Esophagus (tissue), 2 donors: ENCODE data around the gene ACOT2. TPM values are rescaled to one million over a fixed set of nuclear protein-coding genes. Genes with fewer than 3 reads are reported as not detected.
A peak's percentile ranks its signal among the peaks of the same experiment; 100 is the strongest.
"Not testable (repeated sequence)": the region's sequence is repeated elsewhere in the genome, so short reads cannot be mapped to it uniquely, and the experiment has no call there.

Experiments
- H3K27ac ChIP-seq, 2 donors: one replicate each; pipeline ENCODE4 v1.5.1; 2013; ENCODE audit warnings: low read depth in 2 of 2, mild to moderate bottlenecking in 2 of 2, inconsistent platforms in 1 of 2, low read length in 1 of 2, moderate library complexity in 1 of 2
- H3K27me3 ChIP-seq, 2 donors: one replicate each; pipeline ENCODE4 v1.6.1; 2013; ENCODE audit warnings: low read length in 2 of 2, control low read depth in 1 of 2, mild to moderate bottlenecking in 1 of 2; ENCODE audit not compliant: insufficient read depth in 2 of 2, control insufficient read depth in 1 of 2
- H3K36me3 ChIP-seq, 2 donors: one replicate each; pipeline ENCODE4 v1.6.1; 2013; ENCODE audit warnings: low read length in 1 of 2; ENCODE audit not compliant: control insufficient read depth in 2 of 2, insufficient read depth in 2 of 2
- H3K4me1 ChIP-seq, 2 donors: one replicate each; pipeline ENCODE4 v1.6.1; 2013; ENCODE audit warnings: low read length in 1 of 2; ENCODE audit not compliant: control insufficient read depth in 2 of 2, insufficient read depth in 2 of 2
- H3K4me3 ChIP-seq, 2 donors: one replicate each; pipeline ENCODE4 v1.5.1; 2013; ENCODE audit warnings: low read length in 2 of 2, mild to moderate bottlenecking in 2 of 2, low read depth in 1 of 2, moderate library complexity in 1 of 2
- H3K9me3 ChIP-seq, 2 donors: one replicate each; pipeline ENCODE4 v1.6.1; 2013; ENCODE audit warnings: mild to moderate bottlenecking in 2 of 2, low read depth in 1 of 2, low read length in 1 of 2, moderate library complexity in 1 of 2; ENCODE audit not compliant: control insufficient read depth in 2 of 2, insufficient read depth in 1 of 2
- WGBS, 2 donors: extraction: QIAGEN DNeasy Blood & Tissue Kit; methylation state at CpG; one replicate each; pipeline ENCODE4 v1.1.7; 2013; 5-methylcytosine and 5-hydroxymethylcytosine counted together
- polyA plus RNA-seq, 2 donors: library from polyadenylated mRNA; stranded (reverse); fragments of 200-250 nt; gene quantifications; one replicate each; pipeline ENCODE4 v1.2.3, GENCODE V29; 2013
- donor health status: healthy with polysubstance abuse.
- donor health status: Bipolar disorder and iron deficiency.

ACOT2 gene
- polyA plus RNA-seq, result 10 to 100 TPM in 1 of 2 donors, 1 to 10 TPM in 1; 9.7 to 19.1 TPM

DNA sequence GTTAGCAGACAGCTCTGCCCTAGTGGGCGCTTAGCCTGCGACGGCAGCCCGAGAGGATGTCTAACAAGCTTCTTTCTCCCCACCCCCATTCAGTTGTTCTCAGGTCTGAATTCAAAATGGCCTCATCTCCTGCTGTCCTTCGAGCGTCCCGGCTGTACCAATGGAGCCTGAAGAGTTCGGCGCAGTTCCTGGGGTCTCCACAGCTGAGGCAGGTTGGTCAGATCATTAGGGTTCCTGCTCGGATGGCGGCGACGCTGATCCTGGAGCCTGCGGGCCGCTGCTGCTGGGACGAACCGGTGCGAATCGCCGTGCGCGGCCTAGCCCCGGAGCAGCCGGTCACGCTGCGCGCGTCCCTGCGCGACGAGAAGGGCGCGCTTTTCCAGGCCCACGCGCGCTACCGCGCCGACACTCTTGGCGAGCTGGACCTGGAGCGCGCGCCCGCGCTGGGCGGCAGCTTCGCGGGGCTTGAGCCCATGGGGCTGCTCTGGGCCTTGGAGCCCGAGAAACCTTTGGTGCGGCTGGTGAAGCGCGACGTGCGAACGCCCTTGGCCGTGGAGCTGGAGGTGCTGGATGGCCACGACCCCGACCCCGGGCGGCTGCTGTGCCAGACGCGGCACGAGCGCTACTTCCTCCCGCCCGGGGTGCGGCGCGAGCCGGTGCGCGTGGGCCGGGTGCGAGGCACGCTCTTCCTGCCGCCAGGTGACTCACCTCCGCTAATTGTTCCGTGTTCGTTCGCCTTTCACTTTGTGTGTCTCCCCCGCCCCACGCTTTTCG is at the start of gene ACOT2:
ACOT2 (plus strand) TSS at position 29 of the 774 bp plus-strand sequence; CDS start at position 57, 28 bp downstream.
- H3K4me3 ChIP-seq, result peak within 1 kb of the TSS; percentile 55 to 70
- not testable (repeated sequence) for H3K27me3 ChIP-seq, H3K36me3 ChIP-seq, H3K9me3 ChIP-seq, H3K4me1 ChIP-seq
- 1% methylated on average over 57 to 83 of the region's 83 CpGs for WGBS, 2 donors
- peak within 1 kb of the TSS; percentile 88 to 90 for H3K27ac ChIP-seq

GRCh38 chr14:73521229-73521628 is 47.8 kb upstream of the ACOT2 start:
- H3K9me3 ChIP-seq, result no peaks in the 10 kb centered on the region
- H3K4me3 ChIP-seq, result no peak overlapping the region
- no peak overlapping the region for H3K27ac ChIP-seq
- H3K27me3 ChIP-seq, result no peaks in the 10 kb centered on the region
- no peaks in the 10 kb centered on the region for H3K4me1 ChIP-seq
- no peaks in the 10 kb centered on the region for H3K36me3 ChIP-seq
- WGBS, 2 donors, result 93 to 96% methylated on average over 4 of the region's 4 CpGs

- no peak overlapping the region for H3K4me3 ChIP-seq
- WGBS, 2 donors, result 75 to 84% methylated on average over 4 of the region's 4 CpGs
- no peaks in the 10 kb centered on the region for H3K27me3 ChIP-seq
- no peaks in the 10 kb centered on the region for H3K9me3 ChIP-seq
- no peaks in the 10 kb centered on the region for H3K4me1 ChIP-seq
- no peak overlapping the region for H3K27ac ChIP-seq
- H3K36me3 ChIP-seq, result no peaks in the 10 kb centered on the region
These were observed 44.5 kb upstream of the ACOT2 start for GRCh38 chr14:73524493-73524892.

DNA sequence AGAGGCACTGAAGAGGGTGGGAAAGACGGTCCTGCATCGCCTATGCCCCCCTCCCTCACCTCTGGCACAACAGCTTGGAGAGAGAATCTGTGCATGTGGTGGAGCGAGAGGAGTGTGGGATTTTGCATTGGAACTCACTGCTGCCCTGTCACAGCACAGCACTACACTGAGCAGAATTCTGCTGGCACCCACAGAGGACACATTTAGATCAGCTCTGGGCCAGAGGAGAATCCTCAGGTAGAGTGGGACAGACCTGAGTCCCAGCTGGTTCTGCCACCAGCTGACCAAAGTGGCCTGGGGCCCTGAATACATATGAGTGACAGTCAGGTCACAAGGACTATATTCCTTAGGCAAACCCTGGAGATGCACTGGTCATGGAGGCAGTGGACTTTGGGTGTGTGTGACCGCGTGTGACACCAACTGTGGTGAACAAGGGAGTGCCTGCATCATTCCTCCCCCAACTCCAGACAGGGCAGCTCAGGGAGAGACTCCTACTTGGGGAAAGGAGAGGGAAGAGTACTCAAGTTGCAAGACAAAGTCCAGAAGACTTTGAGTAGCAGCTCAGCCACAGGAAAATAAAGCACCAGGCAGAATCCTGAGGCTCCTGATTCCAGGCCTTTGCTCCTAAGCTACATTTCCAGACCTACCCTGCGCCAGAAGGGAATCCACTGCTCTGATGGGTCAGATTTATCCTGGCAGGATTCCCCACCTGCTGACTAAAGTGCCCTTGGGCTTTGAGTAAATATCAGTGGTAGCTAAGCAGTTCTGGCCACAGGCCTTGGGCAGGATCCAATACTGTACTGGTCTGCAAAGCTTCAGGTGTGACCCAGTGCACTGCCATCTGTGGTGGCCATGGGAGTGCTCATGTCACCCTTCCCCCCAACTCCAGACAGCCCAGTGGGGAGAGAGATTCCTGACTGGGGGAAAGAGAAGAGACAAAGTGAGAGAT is 42.7 kb upstream of the ACOT2 start:
- Histone ChIP-seq H3K27me3 (no peaks in the 10 kb centered on the region), H3K27ac (no peak overlapping the region)
- WGBS, 2 donors, result 84 to 91% methylated on average over 6 of the region's 6 CpGs

DNA sequence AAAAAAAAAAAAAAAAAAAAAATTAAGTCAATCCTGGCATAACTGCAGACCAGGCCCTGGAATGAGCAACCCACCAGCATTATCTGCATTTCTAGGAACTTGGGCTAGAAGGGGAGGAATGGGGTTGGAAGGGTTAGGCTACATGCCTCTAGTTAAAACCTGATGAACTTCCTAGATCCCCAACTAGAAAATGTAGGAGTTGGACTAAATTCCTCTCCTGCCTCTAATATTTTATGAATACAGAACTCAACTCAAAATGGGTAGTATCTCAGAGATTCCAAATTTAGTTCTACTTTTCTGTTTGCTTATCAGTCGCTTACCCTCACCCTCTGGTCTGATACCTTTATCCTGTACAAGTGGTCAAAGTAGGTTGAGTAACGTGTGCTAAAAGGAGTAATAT is 39.7 kb upstream of the ACOT2 start:
- H3K36me3 ChIP-seq, H3K4me3 ChIP-seq, H3K27ac ChIP-seq, H3K9me3 ChIP-seq, H3K27me3 ChIP-seq, H3K4me1 ChIP-seq: not testable (repeated sequence)
- 85 to 93% methylated on average over 2 of the region's 2 CpGs for WGBS, 2 donors

More for the DNA sequence above, 42.7 kb upstream of the ACOT2 start:
- Histone ChIP-seq H3K9me3 (no peaks in the 10 kb centered on the region), H3K4me3 (no peak overlapping the region), H3K36me3 (no peaks in the 10 kb centered on the region), H3K4me1 (no peaks in the 10 kb centered on the region)

DNA sequence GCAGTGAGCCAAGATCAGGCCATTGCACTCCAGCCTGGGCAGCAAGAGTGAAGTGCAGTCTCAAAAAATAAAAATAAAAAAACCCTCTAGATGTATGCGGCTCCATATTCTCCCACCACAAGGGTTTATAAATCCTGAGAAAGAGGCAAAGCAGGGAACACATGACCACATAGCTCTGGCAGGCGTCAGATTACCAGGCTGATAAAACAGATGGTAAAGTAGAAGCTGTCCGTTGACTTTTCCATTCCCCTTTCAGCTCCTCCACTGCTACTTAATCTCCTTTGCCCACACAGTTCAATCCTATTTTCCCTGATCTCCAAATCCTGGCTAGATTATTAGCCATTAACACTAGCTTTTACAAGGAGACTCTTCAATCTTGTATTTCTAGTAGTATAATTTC is 37.0 kb upstream of the ACOT2 start:
- not testable (repeated sequence) for H3K4me3 ChIP-seq, H3K4me1 ChIP-seq, H3K27me3 ChIP-seq, H3K9me3 ChIP-seq, H3K36me3 ChIP-seq, H3K27ac ChIP-seq
- WGBS, 2 donors, result 50 to 83% methylated on average over 1 to 3 of the region's 3 CpGs

- Histone ChIP-seq H3K27ac (peak overlapping the region; percentile 88), H3K4me3 (peak overlapping the region; percentile 39 to 51)
- H3K9me3 ChIP-seq, H3K27me3 ChIP-seq, H3K4me1 ChIP-seq, H3K36me3 ChIP-seq: not testable (repeated sequence)
- WGBS, 2 donors, result 0 to 2% methylated on average over 5 to 84 of the region's 84 CpGs
These were observed 31.6 kb upstream of the ACOT2 start for GRCh38 chr14:73537244-73538045.

- H3K36me3 ChIP-seq, H3K9me3 ChIP-seq, H3K4me3 ChIP-seq, H3K27ac ChIP-seq, H3K4me1 ChIP-seq, H3K27me3 ChIP-seq: not testable (repeated sequence)
- WGBS, 2 donors, result 16 to 32% methylated on average over 4 to 5 of the region's 5 CpGs
These were observed 30.0 kb upstream of the ACOT2 start for GRCh38 chr14:73539017-73539416.

DNA sequence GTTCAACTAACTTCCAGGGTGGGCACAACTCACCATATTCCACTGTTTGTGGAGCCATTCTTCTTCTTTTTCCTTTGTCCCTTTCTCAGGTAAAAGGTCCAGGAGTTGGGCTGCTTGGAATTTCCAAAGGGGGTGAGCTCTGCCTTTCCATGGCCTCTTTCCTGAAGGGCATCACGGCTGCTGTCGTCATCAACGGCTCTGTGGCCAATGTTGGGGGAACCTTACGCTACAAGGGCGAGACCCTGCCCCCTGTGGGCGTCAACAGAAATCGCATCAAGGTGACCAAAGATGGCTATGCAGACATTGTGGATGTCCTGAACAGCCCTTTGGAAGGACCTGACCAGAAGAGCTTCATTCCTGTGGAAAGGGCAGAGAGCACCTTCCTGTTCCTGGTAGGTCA is 26.1 kb upstream of the ACOT2 start:
- WGBS, 2 donors, result 87 to 92% methylated on average over 7 of the region's 7 CpGs
- not testable (repeated sequence) for H3K4me1 ChIP-seq, H3K4me3 ChIP-seq, H3K36me3 ChIP-seq, H3K27ac ChIP-seq, H3K9me3 ChIP-seq, H3K27me3 ChIP-seq
